ENCODE data around the gene GAGE2A.
"Not testable (repeated sequence)": the region's sequence is repeated elsewhere in the genome, so short reads cannot be mapped to it uniquely, and the experiment has no call there.

Gene GAGE2A, protein sequence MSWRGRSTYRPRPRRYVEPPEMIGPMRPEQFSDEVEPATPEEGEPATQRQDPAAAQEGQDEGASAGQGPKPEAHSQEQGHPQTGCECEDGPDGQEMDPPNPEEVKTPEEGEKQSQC

DNA sequence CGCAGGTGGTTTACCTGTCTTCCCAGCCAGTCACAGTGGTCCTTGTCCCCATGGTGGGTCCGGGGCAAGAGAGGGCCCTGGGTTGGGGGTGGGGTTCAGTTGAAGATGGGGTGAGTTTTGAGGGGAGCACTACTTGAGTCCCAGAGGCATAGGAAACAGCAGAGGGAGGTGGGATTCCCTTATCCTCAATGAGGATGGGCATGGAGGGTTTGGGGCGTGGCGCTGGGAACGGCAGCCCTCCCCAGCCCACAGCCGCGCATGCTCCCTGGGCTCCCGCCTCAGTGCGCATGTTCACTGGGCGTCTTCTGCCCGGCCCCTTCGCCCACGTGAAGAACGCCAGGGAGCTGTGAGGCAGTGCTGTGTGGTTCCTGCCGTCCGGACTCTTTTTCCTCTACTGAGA is at the start of gene GAGE2A:
Gene GAGE2A (plus strand): TSS at position 301 of the 400 bp plus-strand sequence. CDS start 1,155 bp downstream, outside the sequence.
- not testable (repeated sequence) for DNase-seq

DNA sequence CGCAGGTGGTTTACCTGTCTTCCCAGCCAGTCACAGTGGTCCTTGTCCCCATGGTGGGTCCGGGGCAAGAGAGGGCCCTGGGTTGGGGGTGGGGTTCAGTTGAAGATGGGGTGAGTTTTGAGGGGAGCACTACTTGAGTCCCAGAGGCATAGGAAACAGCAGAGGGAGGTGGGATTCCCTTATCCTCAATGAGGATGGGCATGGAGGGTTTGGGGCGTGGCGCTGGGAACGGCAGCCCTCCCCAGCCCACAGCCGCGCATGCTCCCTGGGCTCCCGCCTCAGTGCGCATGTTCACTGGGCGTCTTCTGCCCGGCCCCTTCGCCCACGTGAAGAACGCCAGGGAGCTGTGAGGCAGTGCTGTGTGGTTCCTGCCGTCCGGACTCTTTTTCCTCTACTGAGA is 47.9 kb upstream of the GAGE2A start, which contains the start of gene GAGE12D:
Gene GAGE12D (plus strand): TSS at position 301 of the 400 bp plus-strand sequence. CDS start 1,155 bp downstream, outside the sequence.
- DNase-seq, result not testable (repeated sequence)

DNA sequence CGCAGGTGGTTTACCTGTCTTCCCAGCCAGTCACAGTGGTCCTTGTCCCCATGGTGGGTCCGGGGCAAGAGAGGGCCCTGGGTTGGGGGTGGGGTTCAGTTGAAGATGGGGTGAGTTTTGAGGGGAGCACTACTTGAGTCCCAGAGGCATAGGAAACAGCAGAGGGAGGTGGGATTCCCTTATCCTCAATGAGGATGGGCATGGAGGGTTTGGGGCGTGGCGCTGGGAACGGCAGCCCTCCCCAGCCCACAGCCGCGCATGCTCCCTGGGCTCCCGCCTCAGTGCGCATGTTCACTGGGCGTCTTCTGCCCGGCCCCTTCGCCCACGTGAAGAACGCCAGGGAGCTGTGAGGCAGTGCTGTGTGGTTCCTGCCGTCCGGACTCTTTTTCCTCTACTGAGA is 38.3 kb upstream of the GAGE2A start, which contains the start of gene GAGE12E:
Gene GAGE12E (plus strand): TSS at position 301 of the 400 bp plus-strand sequence. CDS start 1,155 bp downstream, outside the sequence.
- not testable (repeated sequence) for DNase-seq

DNA sequence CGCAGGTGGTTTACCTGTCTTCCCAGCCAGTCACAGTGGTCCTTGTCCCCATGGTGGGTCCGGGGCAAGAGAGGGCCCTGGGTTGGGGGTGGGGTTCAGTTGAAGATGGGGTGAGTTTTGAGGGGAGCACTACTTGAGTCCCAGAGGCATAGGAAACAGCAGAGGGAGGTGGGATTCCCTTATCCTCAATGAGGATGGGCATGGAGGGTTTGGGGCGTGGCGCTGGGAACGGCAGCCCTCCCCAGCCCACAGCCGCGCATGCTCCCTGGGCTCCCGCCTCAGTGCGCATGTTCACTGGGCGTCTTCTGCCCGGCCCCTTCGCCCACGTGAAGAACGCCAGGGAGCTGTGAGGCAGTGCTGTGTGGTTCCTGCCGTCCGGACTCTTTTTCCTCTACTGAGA is 28.8 kb upstream of the GAGE2A start, which contains the start of gene GAGE12F:
Gene GAGE12F (plus strand): TSS at position 301 of the 400 bp plus-strand sequence. CDS start 1,155 bp downstream, outside the sequence.
- not testable (repeated sequence) for DNase-seq

DNA sequence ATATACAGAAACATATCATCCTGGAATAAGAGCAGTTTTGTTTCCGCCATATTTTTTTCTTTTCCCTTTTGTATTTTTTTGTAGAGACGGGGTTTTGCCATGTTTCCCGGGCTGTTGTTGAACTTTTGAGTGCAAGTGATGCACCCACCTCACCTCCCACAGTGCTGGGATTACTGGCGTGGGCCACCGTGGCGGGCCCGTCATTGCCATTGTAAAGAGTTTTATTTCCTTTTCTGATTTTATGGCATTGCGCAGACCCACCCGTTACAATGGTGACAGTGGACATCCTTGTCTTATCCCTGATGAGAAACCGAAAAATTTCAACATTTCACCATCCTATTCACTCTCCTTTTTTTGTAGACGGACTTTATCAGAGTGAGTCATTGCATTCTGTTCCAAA is 20.6 kb upstream of the GAGE2A start:
- DNase-seq, result not testable (repeated sequence)

DNA sequence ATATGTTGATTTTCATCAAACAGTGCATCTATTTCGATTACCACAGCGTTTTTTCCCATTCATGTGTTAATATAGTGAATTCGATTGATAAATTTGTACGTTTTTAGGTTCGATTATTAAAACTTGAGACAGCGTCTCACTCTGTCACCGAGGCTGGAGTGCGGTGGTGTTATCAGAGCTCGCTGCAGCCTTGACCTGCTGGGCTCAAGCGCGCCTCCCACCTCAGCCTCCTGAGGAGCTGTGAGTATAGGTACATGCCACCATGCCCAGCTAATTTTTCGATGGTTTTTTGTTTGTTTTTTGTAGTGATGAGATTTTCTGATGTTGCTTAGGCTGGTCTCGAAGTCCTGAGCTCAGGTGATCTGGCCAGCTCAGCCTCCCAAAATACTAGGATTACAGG is 20.1 kb upstream of the GAGE2A start:
- DNase-seq, result not testable (repeated sequence)

DNA sequence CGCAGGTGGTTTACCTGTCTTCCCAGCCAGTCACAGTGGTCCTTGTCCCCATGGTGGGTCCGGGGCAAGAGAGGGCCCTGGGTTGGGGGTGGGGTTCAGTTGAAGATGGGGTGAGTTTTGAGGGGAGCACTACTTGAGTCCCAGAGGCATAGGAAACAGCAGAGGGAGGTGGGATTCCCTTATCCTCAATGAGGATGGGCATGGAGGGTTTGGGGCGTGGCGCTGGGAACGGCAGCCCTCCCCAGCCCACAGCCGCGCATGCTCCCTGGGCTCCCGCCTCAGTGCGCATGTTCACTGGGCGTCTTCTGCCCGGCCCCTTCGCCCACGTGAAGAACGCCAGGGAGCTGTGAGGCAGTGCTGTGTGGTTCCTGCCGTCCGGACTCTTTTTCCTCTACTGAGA is 19.2 kb upstream of the GAGE2A start, which contains the start of gene GAGE12G:
Gene GAGE12G (plus strand): TSS at position 301 of the 400 bp plus-strand sequence. CDS start 1,155 bp downstream, outside the sequence.
- DNase-seq, result not testable (repeated sequence)

DNA sequence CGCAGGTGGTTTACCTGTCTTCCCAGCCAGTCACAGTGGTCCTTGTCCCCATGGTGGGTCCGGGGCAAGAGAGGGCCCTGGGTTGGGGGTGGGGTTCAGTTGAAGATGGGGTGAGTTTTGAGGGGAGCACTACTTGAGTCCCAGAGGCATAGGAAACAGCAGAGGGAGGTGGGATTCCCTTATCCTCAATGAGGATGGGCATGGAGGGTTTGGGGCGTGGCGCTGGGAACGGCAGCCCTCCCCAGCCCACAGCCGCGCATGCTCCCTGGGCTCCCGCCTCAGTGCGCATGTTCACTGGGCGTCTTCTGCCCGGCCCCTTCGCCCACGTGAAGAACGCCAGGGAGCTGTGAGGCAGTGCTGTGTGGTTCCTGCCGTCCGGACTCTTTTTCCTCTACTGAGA is 9.6 kb upstream of the GAGE2A start, which contains the start of gene GAGE12H:
Gene GAGE12H (plus strand): TSS at position 301 of the 400 bp plus-strand sequence. CDS start 1,155 bp downstream, outside the sequence.
- DNase-seq, result not testable (repeated sequence)

DNA sequence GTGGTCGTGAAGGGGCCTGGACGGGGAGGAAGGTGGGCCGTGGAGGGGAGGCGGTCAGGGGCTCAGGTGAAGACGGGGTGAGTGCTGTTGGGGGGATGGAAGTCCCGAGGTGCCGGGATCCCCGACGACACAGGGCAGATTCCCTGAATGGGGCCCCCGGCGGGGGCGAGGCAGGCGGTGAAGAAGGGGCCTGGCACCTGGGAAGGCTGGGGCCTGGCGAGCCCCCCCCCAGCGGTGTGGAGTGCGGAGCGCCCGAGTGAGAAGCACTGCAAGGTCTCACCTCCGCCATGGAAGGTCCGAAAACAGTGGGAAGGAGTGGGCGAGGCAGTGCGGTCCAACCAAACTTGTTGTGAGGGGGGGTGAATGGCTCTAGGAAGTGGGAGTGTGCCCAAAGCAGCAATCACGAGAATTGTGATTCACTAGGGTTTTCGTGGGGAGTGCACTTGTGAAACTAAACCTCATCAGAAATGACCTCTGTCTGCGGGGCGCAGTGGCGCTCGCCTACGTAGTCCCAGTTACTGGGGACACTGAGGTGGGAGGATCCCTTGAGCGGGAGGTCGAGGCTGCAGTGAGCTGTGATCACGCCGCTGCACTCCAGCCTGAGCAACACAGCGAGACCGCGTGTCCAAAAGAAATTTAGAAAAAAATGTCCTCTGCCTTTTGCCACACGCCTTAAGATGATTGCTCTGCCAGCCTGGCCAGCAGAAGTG is 628 bp downstream of the GAGE2A start:
- DNase-seq, result not testable (repeated sequence)

DNA sequence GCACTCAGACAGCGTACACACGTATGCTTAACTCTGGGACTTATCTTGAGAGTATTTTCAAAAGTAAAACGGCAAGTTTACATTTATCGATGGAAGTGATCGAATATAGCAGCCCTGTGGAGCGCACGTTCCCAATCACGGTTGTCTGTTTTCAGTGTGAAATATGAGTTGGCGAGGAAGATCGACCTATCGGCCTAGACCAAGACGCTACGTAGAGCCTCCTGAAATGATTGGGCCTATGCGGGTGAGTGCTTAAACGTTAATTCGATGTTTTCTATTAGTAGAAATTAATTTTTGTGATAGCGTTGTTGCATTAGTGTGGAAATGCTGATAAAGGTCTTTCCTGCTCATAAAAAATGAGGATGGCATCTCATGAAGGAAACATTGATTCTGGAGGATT is 1.2 kb downstream of the GAGE2A start:
- not testable (repeated sequence) for DNase-seq

DNA sequence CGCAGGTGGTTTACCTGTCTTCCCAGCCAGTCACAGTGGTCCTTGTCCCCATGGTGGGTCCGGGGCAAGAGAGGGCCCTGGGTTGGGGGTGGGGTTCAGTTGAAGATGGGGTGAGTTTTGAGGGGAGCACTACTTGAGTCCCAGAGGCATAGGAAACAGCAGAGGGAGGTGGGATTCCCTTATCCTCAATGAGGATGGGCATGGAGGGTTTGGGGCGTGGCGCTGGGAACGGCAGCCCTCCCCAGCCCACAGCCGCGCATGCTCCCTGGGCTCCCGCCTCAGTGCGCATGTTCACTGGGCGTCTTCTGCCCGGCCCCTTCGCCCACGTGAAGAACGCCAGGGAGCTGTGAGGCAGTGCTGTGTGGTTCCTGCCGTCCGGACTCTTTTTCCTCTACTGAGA is 9.4 kb downstream of the GAGE2A start, which contains the start of gene GAGE1:
Gene GAGE1 (plus strand): TSS at position 301 of the 400 bp plus-strand sequence. CDS start 1,155 bp downstream, outside the sequence.
- DNase-seq, result not testable (repeated sequence)

DNA sequence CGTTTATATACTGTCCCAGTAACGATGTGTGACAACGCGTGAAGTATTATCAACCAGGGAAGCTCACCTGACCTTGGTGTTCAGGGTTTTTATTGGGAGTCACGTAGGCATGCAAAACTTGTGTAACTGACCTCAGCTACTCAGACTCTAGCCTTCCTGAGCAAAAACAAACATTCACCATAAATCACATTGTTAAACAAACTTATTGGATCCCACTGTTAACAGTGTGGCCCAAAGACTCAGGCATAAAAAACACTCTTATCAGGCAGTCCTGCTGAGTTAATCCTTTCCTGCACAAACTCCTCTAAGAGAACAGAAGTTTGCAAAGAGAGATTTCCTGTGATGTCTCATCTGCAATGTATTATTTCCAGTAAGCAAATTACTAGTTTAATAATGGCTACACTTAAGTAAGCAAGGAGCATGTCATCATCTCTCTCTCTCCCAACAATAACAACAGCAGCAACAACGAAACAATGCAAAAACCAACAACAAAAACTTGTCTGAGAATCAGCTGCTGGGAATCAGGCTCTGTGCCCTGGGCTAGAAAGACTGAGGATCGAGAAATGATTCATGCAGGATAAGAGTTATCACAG is 21.5 kb downstream of the GAGE2A start:
- DNase-seq, result no peak

DNA sequence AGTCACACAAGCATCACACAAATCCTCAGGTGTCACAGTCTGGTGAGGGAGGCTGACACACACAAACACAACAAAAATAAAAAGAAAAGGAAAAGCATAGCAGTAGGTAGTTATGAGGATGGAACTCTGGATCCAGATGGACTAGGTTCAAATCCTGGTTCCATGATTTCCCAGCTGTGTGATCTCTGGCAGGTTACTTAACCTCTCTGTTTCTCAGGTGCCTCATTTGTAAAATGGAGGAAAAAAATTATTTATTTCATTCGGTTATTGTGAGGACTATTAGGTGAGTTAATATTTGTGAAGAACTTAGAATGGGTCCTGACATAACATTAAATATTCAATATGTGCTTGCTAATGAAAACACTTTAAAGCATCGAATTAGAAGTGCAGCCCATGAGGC is 29.3 kb downstream of the GAGE2A start:
- DNase-seq, result no peak

DNA sequence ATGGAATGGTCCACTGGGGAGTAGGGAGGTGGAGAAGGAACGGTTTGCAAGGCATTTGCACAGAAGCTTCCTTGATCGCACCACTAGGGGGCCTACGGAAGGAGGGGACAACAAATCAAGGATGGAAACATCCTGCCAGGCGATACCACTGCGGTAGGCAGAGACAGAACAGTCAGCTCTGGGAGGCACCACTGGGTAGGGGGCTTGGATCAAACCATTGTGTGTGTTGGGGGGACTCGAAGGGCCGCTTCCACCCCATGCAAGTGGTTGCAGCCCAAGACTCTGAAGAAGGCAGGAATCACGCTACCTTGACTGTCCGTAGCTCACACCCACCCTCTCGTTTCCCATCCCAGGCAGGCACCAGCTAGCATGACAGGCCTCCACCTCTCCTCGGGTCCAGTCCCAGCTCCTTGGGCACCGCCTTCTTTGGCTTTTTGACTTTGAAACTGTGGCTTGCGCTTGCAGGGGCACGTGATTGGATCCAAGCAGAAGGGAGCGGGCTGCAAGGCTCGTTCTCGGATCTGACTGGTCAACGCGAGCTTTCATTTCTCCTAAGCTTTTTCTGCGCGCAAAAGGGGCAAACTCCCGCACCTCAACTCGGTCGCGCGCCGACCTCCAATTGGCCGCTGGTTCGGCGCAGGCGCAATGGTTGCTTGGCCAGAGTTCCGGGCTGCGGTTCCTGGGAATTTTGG is 37.9 kb downstream of the GAGE2A start:
- no peak for DNase-seq

DNA sequence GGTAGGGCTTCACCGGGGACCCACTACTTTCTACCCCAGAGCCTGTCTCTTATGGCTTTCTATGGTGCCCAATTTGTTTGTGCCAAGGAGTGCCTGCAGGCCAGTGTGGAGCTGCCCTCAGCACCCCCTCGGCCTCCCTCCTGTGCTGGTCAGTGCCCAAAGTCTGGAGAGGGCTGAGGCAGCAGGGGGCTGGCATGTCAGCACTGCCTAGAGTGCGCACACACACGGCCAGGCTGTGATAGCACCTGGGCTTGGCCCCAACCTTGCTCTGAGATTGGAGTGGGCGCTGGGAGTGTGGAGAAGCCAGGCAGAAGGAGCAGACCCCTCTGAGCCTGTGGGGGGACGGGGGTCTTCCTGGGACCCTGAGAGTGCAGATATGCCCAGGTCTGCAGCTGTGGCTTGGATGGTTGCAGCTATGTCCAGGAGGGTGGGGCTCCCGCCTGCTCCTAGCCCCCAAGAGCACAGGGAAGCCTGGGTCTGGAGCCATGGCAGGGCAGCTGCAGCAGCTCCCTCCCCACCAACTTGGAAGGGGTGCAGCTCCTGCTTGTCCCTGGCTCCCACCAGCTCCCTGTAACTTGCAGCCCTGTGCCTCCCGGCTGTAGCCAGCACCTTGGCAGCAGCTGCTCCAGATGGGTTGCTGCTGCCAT is 55.8 kb downstream of the GAGE2A start:
- no peak for DNase-seq

All from activated CD4-positive, alpha-beta T cell treated with anti-CD3 and anti-CD28 coated beads for 1 hour (primary cell).